Body of pancreas (tissue), 4 donors: ENCODE data around the gene GFOD1. TPM values are rescaled to one million over a fixed set of nuclear protein-coding genes. Genes with fewer than 3 reads are reported as not detected.

Experiments used
- ATAC-seq: fragments of 150-250 bp; one replicate; pipeline ENCODE4 v1.9.1; 2016
- DNase-seq, 4 donors: peaks; one replicate each; pipeline ENCODE4 v3.0.0-alpha.2; 2019
- H3K27ac ChIP-seq, 4 donors: fragments of 200-600 bp; sonication (generic); 1 replicate in 3 of 4; 2 replicates in 1 of 4; pipeline versions ENCODE4 v1.5.1 to v1.6.1; 2016 to 2019; ENCODE audit warnings: mild to moderate bottlenecking in 1 of 4, mixed read lengths in 1 of 4, moderate library complexity in 1 of 4
- H3K27me3 ChIP-seq, 2 donors: fragments of 200-600 bp; sonication (generic); one replicate each; pipeline ENCODE4 v1.6.0; 2016; ENCODE audit warnings: mild to moderate bottlenecking in 1 of 2
- H3K36me3 ChIP-seq, 2 donors: fragments of 200-600 bp; sonication (generic); replicated peaks in 1 of 2; 2 replicates each; pipeline ENCODE4 v1.5.1; 2016; ENCODE audit warnings: low read depth in 2 of 2; ENCODE audit not compliant: insufficient read depth in 1 of 2
- H3K4me1 ChIP-seq: fragments of 200-600 bp; sonication (generic); one replicate; pipeline ENCODE4 v1.6.0; 2016
- H3K4me3 ChIP-seq, 2 donors: fragments of 200-600 bp; sonication (generic); 1 replicate in 1 of 2; 2 replicates in 1 of 2; pipeline ENCODE4 v1.5.1; 2016 to 2019
- H3K9me3 ChIP-seq, 3 donors: fragments of 200-600 bp; sonication (generic); 1 replicate in 2 of 3; 2 replicates in 1 of 3; pipeline ENCODE4 v1.5.1; 2016
- POLR2A ChIP-seq, 3 donors: fragments of 450-650 bp; IDR thresholded peaks; one replicate each; pipeline ENCODE4 v1.6.1; 2016; ENCODE audit warnings: antibody characterized with exemption in 3 of 3, mild to moderate bottlenecking in 2 of 3
- WGBS, 2 donors: methylation state at CpG; one replicate each; pipeline ENCODE4 v1.1.5; 2017; 5-methylcytosine and 5-hydroxymethylcytosine counted together
- intact Hi-C: fragments of 100-400 bp; cut with DNase I; formaldehyde crosslinking; loops from one replicate; pipeline ENCODE4 v1.15.1; 2023
- total RNA-seq, 2 donors: library from RNA; depleted of rRNA; stranded (reverse); fragments of >200 nt; gene quantifications; one replicate each; pipeline ENCODE4 v1.1.0, GENCODE V29; 2016
- TF ChIP-seq, protein P1 (sequence below), 7 experiments: fragments of 450-650 bp in 4 of 7; fragments of 200-600 bp in 3 of 7; sonication (generic) in 3 of 7; IDR thresholded peaks; one replicate each; pipeline ENCODE4 v1.5.1; 2016 to 2019; ENCODE audit warnings: antibody characterized with exemption in 7 of 7

The GFOD1 gene, protein sequence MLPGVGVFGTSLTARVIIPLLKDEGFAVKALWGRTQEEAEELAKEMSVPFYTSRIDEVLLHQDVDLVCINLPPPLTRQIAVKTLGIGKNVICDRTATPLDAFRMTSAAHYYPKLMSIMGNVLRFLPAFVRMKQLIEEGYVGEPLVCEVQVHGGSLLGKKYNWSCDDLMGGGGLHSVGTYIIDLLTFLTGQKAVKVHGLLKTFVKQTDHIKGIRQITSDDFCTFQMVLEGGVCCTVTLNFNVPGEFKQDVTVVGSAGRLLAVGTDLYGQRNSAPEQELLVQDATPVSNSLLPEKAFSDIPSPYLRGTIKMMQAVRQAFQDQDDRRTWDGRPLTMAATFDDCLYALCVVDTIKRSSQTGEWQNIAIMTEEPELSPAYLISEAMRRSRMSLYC
- 1 to 10 TPM; 4.3 to 5.2 TPM for total RNA-seq

DNA sequence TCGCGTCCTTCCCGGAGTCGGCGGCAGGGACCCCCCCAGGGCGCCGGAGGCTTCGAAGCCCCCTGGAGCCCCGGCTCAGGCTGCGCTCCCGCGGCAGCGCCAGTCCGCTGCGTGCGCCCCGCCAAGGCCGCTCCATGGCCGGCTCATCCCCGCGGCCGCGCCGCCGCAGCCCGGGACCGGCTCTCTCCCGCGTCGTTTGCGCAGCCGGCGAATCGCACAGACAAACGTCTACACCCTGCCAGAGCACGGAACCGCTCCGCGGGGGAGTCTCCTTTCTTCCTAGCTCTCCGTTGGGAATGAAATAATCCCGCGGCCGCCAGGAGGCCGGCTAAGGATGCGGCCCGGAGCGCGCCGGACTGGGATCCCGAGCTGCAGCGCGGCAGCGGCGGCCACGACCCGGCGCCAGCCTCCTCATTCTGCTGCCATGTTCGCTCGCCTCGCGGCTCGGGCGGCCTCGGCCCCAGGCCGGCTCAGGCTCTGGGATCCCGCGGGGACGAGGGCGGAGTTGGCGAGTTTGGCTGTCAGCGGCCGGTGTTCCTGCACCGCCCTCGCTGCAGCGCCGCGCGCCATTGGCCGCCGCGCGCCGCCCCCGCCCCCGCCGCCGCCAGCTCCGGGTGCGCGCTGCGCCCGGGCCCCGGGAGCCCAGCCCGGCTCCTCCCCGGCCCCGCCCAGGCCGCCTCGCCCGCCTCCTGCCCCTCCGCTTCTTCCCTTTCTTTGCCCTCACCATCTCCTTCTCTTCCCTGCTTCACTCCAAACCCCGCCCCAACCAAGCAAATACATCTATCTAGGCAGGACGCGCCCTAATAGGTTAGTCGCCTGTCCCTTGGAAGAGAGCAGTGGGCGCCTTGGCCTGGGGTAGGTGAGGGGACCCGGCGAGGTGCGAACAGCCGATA lies at the start of gene GFOD1:
TSS of gene GFOD1 (minus strand) at position 479 of the 893 bp plus-strand sequence. CDS start 710 bp downstream, outside the sequence.
- ATAC-seq (peak; percentile 92), DNase-seq (peak; percentile 80 to 90 (median 86))
- H3K27me3 ChIP-seq: no peaks in the 10 kb centered on the region
- TF ChIP-seq POLR2A (IDR thresholded peaks at IDR 0.05): peak; percentile 50 to 74 (median 69)
- TF ChIP-seq, protein P1, sequence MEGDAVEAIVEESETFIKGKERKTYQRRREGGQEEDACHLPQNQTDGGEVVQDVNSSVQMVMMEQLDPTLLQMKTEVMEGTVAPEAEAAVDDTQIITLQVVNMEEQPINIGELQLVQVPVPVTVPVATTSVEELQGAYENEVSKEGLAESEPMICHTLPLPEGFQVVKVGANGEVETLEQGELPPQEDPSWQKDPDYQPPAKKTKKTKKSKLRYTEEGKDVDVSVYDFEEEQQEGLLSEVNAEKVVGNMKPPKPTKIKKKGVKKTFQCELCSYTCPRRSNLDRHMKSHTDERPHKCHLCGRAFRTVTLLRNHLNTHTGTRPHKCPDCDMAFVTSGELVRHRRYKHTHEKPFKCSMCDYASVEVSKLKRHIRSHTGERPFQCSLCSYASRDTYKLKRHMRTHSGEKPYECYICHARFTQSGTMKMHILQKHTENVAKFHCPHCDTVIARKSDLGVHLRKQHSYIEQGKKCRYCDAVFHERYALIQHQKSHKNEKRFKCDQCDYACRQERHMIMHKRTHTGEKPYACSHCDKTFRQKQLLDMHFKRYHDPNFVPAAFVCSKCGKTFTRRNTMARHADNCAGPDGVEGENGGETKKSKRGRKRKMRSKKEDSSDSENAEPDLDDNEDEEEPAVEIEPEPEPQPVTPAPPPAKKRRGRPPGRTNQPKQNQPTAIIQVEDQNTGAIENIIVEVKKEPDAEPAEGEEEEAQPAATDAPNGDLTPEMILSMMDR (IDR thresholded peaks at IDR 0.05): peak in 5 of 7 experiments; percentile 13 to 41 (median 26)
- H3K27ac ChIP-seq: peak within 1 kb of the TSS; percentile 16 to 92 (median 82)
- no peaks in the 10 kb centered on the region for H3K9me3 ChIP-seq
- 1 to 2% methylated on average over 14 to 103 of the region's 109 CpGs for WGBS, 2 donors
- H3K4me3 ChIP-seq: peak within 1 kb of the TSS; percentile 24 to 60
- H3K4me1 ChIP-seq: peaks cover 22% of the 10 kb centered on the region
- intact Hi-C loops: no loop called here
- no peaks in the 10 kb centered on the region for H3K36me3 ChIP-seq

DNA sequence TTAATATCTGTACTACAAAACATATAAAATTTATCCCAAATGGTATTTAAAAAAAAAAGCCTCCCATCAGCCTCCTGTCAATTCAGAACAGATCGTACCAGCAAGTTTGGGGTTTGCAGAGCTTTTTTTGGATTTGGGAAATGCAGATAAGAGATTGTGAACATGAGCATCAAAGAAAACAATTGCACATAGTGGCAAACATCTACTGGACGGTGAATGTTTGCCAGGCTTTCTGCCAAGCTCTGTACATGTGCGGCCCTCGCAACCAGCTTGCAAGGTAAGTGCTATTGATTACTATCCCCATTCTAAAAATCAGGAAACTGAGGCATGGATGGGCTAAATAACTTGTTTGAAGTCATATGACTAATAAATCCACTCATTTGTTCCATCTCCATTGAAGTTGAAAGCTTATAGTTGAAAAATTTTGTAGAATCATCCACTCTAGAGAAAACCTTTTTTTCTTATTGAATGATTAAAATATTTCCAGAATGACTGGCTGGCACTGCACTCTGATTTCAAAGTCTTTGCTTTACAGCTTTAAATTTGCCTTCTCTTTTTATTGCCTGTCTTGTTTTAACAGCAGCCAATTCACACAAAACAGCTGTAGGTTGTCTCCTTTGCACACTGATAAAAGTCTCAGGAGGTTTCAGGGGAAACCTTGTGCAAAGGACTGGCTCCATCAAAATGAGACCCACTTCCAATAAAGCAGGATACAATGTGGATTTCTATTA lies 49.6 kb upstream of the GFOD1 start:
- intact Hi-C loops: no loop called here
- TF ChIP-seq, protein P1 (IDR thresholded peaks at IDR 0.05): no peak
- TF ChIP-seq POLR2A (IDR thresholded peaks at IDR 0.05): no peak
- H3K4me3 ChIP-seq: no peak overlapping the region
- DNase-seq (no peak), ATAC-seq (no peak)
- no peak overlapping the region for H3K27ac ChIP-seq
- no peaks in the 10 kb centered on the region for H3K36me3 ChIP-seq
- H3K27me3 ChIP-seq: no peaks in the 10 kb centered on the region
- no peaks in the 10 kb centered on the region for H3K4me1 ChIP-seq
- no peaks in the 10 kb centered on the region for H3K9me3 ChIP-seq
- 81 to 97% methylated on average over 4 of the region's 4 CpGs for WGBS, 2 donors

DNA sequence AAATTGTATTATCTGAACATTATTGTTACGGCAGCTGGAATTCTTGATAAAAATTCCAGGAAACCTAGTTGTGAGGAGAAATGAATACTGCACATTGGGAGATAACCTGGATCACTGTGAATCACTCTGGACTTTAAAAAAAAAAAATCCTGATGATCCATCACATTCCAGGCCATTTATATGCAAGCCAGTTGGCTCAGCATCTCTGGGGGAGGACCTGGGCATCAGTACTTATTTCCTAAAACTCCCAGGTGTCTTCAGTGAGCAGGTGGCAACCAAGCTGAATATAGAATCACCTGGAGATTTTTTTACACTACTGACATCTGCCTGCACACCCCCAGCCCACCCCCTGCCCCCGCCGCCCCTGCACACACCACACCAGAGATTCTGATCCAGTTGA lies 47.9 kb upstream of the GFOD1 start:
- no peak for ATAC-seq
- Histone ChIP-seq H3K9me3 (no peaks in the 10 kb centered on the region), H3K27ac (no peak overlapping the region), H3K4me1 (no peaks in the 10 kb centered on the region), H3K4me3 (no peak overlapping the region), H3K27me3 (no peaks in the 10 kb centered on the region), H3K36me3 (no peaks in the 10 kb centered on the region)
- WGBS, 2 donors: 96 to 97% methylated on average over 3 of the region's 3 CpGs
- TF ChIP-seq POLR2A (IDR thresholded peaks at IDR 0.05): no peak
- TF ChIP-seq, protein P1 (IDR thresholded peaks at IDR 0.05): no peak
- intact Hi-C loops: no loop called here
- DNase-seq: no peak

DNA sequence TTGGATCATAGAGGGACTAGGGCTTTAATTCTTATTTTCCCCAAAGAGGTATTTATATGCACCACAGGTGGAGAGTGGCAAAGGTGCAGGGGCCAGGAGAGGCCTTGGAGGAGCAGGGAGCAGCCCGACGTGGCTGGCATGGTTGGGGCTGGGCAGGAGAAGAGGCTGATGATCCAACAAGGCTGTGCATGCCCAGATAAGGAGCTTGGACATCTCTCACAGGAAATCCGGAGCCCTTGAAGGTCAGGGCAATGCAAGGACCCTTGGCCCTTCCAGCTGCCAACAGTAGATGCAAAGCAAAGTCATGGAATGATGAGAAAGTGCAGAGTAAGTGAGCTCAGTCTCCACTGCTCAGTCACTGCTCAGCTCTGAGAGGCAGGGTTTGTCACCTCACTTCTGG lies 47.1 kb upstream of the GFOD1 start:
- no peak overlapping the region for H3K4me3 ChIP-seq
- no peaks in the 10 kb centered on the region for H3K4me1 ChIP-seq
- H3K27ac ChIP-seq: no peak overlapping the region
- 52 to 87% methylated on average over 3 of the region's 3 CpGs for WGBS, 2 donors
- H3K36me3 ChIP-seq: no peaks in the 10 kb centered on the region
- ATAC-seq (no peak), DNase-seq (no peak)
- H3K9me3 ChIP-seq: no peaks in the 10 kb centered on the region
- no peaks in the 10 kb centered on the region for H3K27me3 ChIP-seq
- intact Hi-C loops: no loop called here
- TF ChIP-seq, protein P1 (IDR thresholded peaks at IDR 0.05): no peak
- TF ChIP-seq POLR2A (IDR thresholded peaks at IDR 0.05): no peak
